ENCODE results near the gene SLC30A10. TPM values are rescaled to one million over a fixed set of nuclear protein-coding genes. Genes with fewer than 3 reads are reported as not detected.
A peak's percentile ranks its signal among the peaks of the same experiment; 100 is the strongest.

Gene SLC30A10
- total and polyA plus RNA-seq, 2 of the 13 experiments (the other 11 are each of a cell fraction or from before 2014, with no cell fraction given) = 20.9 to 30.2 TPM

GRCh38 chr1:219906924-219907771, 21.2 kb downstream of the SLC30A10 start (continued):
- TF ChIP-seq ZNF616 (CRISPR knock-in tag; IDR thresholded peaks at IDR 0.05; ENCODE audit: low read depth) (no peak), MTF2 (CRISPR knock-in tag; IDR thresholded peaks at IDR 0.05; ENCODE audit: borderline replicate concordance) (no peak), HOMEZ (CRISPR knock-in tag; IDR thresholded peaks at IDR 0.05; ENCODE audit: low read depth) (peak; percentile 29; the same call in 1 of the 2 replicates), ZNF460 (CRISPR knock-in tag; IDR thresholded peaks at IDR 0.05; ENCODE audit: borderline replicate concordance) (no peak), ATF4 (CRISPR knock-in tag; IDR thresholded peaks at IDR 0.05) (no peak), PAXIP1 (CRISPR knock-in tag; conservative IDR thresholded peaks at IDR 0.05) (0 out of 2 replicates have a peak, but pooled peaks have one; percentile 26), ZKSCAN1 (IDR thresholded peaks at IDR 0.05; ENCODE audit: low read length) (no peak), ZNF75D (CRISPR knock-in tag; IDR thresholded peaks at IDR 0.05; ENCODE audit: borderline replicate concordance) (no peak), FOXA1 (IDR thresholded peaks at IDR 0.05) (no peak), FOXA1 (CRISPR knock-in tag; IDR thresholded peaks at IDR 0.05) (0 out of 2 replicates have a peak, but pooled peaks have one; percentile 21), ZNF24 (IDR thresholded peaks at IDR 0.05) (no peak), AHDC1 (CRISPR knock-in tag; IDR thresholded peaks at IDR 0.05; ENCODE audit: borderline replicate concordance) (0 out of 2 replicates have a peak, but pooled peaks have one; percentile 41), TGIF2 (CRISPR knock-in tag; IDR thresholded peaks at IDR 0.05) (no peak), GABPA (IDR thresholded peaks at IDR 0.05; ENCODE audit: low read depth, low read length) (no peak), GABPA (CRISPR knock-in tag; IDR thresholded peaks at IDR 0.05; ENCODE audit: low read depth) (peak; percentile 66)
